Naive thymus-derived CD4-positive, alpha-beta T cell (primary cell): ENCODE results near the gene DMD. TPM values are rescaled to one million over a fixed set of nuclear protein-coding genes. Genes with fewer than 3 reads are reported as not detected.

Experiments
- ATAC-seq: fragments of 150-1000 bp; cut with Tn5 transposase; 2 replicates; pipeline ENCODE4 v1.10.0; 2021; ENCODE audit warnings: mild to moderate bottlenecking, moderate library complexity
- CTCF ChIA-PET: fragments of 350-600 bp; sonication (Branson Sonifier 250); formaldehyde crosslinking; loops from one replicate; lab custom pipeline; 2021; ENCODE audit warnings: antibody characterized with exemption; lab: Charles Lee
- POLR2A ChIA-PET: fragments of 350-600 bp; sonication (Branson Sonifier 250); formaldehyde crosslinking; loops from one replicate; lab custom pipeline; 2021; ENCODE audit warnings: antibody characterized with exemption, inconsistent platforms; lab: Charles Lee
- DNase-seq, 9 donors: peaks; one replicate each; pipeline versions ENCODE4 v3.0.0 to v3.0.0-alpha.2; 2020 to 2022; ENCODE audit warnings: mixed read lengths in 1 of 9
- H3K27ac ChIP-seq: one replicate; pipeline ENCODE4 v1.7.0; 2013; ENCODE audit warnings: mild to moderate bottlenecking, low read depth, low read length, moderate library complexity
- H3K27me3 ChIP-seq, 2 donors: one replicate each; pipeline ENCODE4 v1.7.0; 2013; ENCODE audit warnings: low read length in 2 of 2, mild to moderate bottlenecking in 2 of 2, moderate library complexity in 2 of 2; ENCODE audit not compliant: control insufficient read depth in 2 of 2, insufficient read depth in 2 of 2
- H3K36me3 ChIP-seq, 3 experiments: 1 replicate in 2 of 3; 2 replicates in 1 of 3; pipeline ENCODE4 v1.7.0; 2013; ENCODE audit warnings: low read length in 3 of 3, mild to moderate bottlenecking in 3 of 3, moderate library complexity in 1 of 3; ENCODE audit not compliant: insufficient read depth in 3 of 3, control insufficient read depth in 2 of 3
- H3K4me1 ChIP-seq, 2 donors: one replicate each; pipeline ENCODE4 v1.7.0; 2013; ENCODE audit warnings: low read length in 2 of 2, mild to moderate bottlenecking in 2 of 2, moderate library complexity in 1 of 2; ENCODE audit not compliant: control insufficient read depth in 2 of 2, insufficient read depth in 2 of 2
- H3K4me3 ChIP-seq: 2 replicates; pipeline ENCODE4 v1.7.0; 2013; ENCODE audit warnings: mild to moderate bottlenecking, low read length
- H3K9me3 ChIP-seq, 3 experiments: 1 replicate in 2 of 3; 2 replicates in 1 of 3; pipeline ENCODE4 v1.7.0; 2013; ENCODE audit warnings: low read length in 3 of 3; ENCODE audit not compliant: control insufficient read depth in 2 of 3
- H3K27ac Mint-ChIP-seq, 9 donors: one replicate each; pipeline ENCODE4 v1.8.0; 2020 to 2022; ENCODE audit warnings: mixed read lengths in 9 of 9, mild to moderate bottlenecking in 8 of 9, moderate library complexity in 5 of 9, inconsistent platforms in 2 of 9
- H3K27me3 Mint-ChIP-seq, 5 donors: one replicate each; pipeline ENCODE4 v1.8.0; 2021 to 2022; ENCODE audit warnings: mixed read lengths in 5 of 5, mild to moderate bottlenecking in 1 of 5
- H3K36me3 Mint-ChIP-seq, 5 donors: one replicate each; pipeline ENCODE4 v1.8.0; 2020 to 2022; ENCODE audit warnings: mixed read lengths in 5 of 5, mild to moderate bottlenecking in 3 of 5, inconsistent platforms in 1 of 5
- H3K4me1 Mint-ChIP-seq, 7 donors: one replicate each; pipeline ENCODE4 v1.8.0; 2020 to 2022; ENCODE audit warnings: mixed read lengths in 7 of 7, mild to moderate bottlenecking in 3 of 7, inconsistent platforms in 1 of 7
- H3K4me3 Mint-ChIP-seq, 10 donors: one replicate each; pipeline ENCODE4 v1.8.0; 2020 to 2022; ENCODE audit warnings: mild to moderate bottlenecking in 10 of 10, mixed read lengths in 10 of 10, moderate library complexity in 6 of 10, inconsistent platforms in 2 of 10
- H3K9me3 Mint-ChIP-seq, 11 donors: one replicate each; pipeline ENCODE4 v1.8.0; 2020 to 2022; ENCODE audit warnings: mixed read lengths in 11 of 11, mild to moderate bottlenecking in 4 of 11, inconsistent platforms in 1 of 11, moderate library complexity in 1 of 11
- intact Hi-C, 2 donors: fragments of 100-400 bp; cut with micrococcal nuclease; formaldehyde crosslinking; loops; one replicate each; pipeline ENCODE4 v1.15.1; 2023
- polyA plus RNA-seq, 2 donors: library from polyadenylated mRNA; unstranded; fragments of 300-500 nt; fragmentation: Illumina TruSeq; gene quantifications; one replicate each; pipeline ENCODE4 v1.2.3, GENCODE V29; 2021
- total RNA-seq, 6 experiments: library from RNA in 5 of 6; stranded (reverse) in 5 of 6; gene quantifications; 1 replicate in 5 of 6; 2 replicates in 1 of 6; pipeline ENCODE4 v1.2.3 and lab custom pipeline; 2021 to 2026

DMD gene
- total and polyA plus RNA-seq, 7 experiments from 2014 or later: 0.02 to 4.9 (median 0.28) TPM; not detected in 3

DNA sequence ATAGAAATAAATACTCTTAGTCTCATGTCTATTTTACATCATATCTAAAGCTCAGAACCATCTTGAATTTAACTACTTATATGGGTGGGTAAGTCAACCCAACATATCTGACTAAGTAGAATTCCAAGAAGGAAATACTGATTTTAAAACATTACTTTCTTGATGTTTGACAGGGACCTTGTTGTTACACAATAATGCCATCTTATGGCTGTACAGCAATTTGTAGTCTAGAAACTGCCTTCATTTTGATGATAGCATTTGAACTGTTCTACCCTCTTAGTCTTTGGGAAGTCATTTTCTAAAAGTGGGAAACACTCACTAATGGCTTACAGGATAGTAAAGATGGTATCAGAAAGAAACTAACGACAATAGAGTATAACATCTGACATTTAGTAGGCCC is 929.5 kb downstream of the DMD start:
- Histone ChIP-seq H3K27me3 (no peaks in the 10 kb centered on the region), H3K27ac (no peak overlapping the region), H3K4me3 (no peak overlapping the region), H3K9me3 (no peaks in the 10 kb centered on the region), H3K4me1 (no peaks in the 10 kb centered on the region), H3K36me3 (no peaks in the 10 kb centered on the region)
- Mint-ChIP-seq H3K36me3 (no peaks in the 10 kb centered on the region), H3K4me3 (no peak overlapping the region), H3K4me1 (no peaks in the 10 kb centered on the region), H3K27me3 (no peaks in the 10 kb centered on the region), H3K9me3 (peaks cover 0 to 11% (median 0%) of the 10 kb centered on the region in 11 donors), H3K27ac (no peak overlapping the region)
- ATAC-seq (no peak), DNase-seq (no peak)
- ChIA-PET POLR2A (no interaction called here), CTCF (no interaction called here)
- intact Hi-C loops: no loop called here

- CTCF ChIA-PET: no interaction called here
- Mint-ChIP-seq H3K36me3 (no peaks in the 10 kb centered on the region), H3K9me3 (peaks cover 0 to 11% (median 0%) of the 10 kb centered on the region in 11 donors), H3K4me3 (no peak overlapping the region), H3K27ac (no peak overlapping the region), H3K27me3 (no peaks in the 10 kb centered on the region), H3K4me1 (no peaks in the 10 kb centered on the region)
- ATAC-seq: no peak
- intact Hi-C loops: no loop called here
- H3K9me3 ChIP-seq: no peaks in the 10 kb centered on the region
- no peaks in the 10 kb centered on the region for H3K27me3 ChIP-seq
- no peak overlapping the region for H3K27ac ChIP-seq
- no peaks in the 10 kb centered on the region for H3K36me3 ChIP-seq
- no peak for DNase-seq
- no peaks in the 10 kb centered on the region for H3K4me1 ChIP-seq
- POLR2A ChIA-PET: no interaction called here
- no peak overlapping the region for H3K4me3 ChIP-seq
Observed at GRCh38 chrX:32280921-32281320, 930.4 kb downstream of the DMD start.

- Histone ChIP-seq H3K27me3 (no peaks in the 10 kb centered on the region), H3K9me3 (no peaks in the 10 kb centered on the region), H3K27ac (no peak overlapping the region), H3K36me3 (no peaks in the 10 kb centered on the region), H3K4me3 (no peak overlapping the region), H3K4me1 (no peaks in the 10 kb centered on the region)
- Mint-ChIP-seq H3K36me3 (no peaks in the 10 kb centered on the region), H3K27me3 (no peaks in the 10 kb centered on the region), H3K4me3 (no peak overlapping the region), H3K4me1 (no peaks in the 10 kb centered on the region), H3K9me3 (peaks cover 0 to 11% (median 0%) of the 10 kb centered on the region in 11 donors), H3K27ac (no peak overlapping the region)
- ChIA-PET POLR2A (no interaction called here), CTCF (no interaction called here)
- ATAC-seq: no peak
- no peak for DNase-seq
- intact Hi-C loops: no loop called here
Observed at GRCh38 chrX:32280489-32280888, 930.9 kb downstream of the DMD start.

DNA sequence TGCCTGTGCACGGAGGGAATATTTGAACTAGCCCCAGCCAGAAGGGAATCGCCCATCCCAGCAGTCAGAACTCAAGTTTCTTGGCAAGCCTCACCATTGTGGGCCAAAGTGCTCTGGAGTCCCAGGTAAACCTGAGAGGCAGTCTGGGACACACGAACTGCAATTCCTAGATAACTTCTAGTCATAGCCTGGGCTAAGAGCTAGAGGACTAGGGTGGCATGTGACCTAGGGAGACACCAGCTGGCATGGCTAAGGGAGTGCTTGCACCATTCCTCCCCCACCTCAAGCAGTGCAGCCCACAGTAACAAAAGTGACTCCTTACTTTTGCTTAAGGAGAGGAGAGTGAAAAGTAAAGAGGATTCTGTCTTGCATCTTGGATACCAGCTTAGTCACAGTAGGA is 935.2 kb downstream of the DMD start:
- H3K27ac Mint-ChIP-seq: no peak overlapping the region
- POLR2A ChIA-PET: no interaction called here
- DNase-seq: no peak

DNA sequence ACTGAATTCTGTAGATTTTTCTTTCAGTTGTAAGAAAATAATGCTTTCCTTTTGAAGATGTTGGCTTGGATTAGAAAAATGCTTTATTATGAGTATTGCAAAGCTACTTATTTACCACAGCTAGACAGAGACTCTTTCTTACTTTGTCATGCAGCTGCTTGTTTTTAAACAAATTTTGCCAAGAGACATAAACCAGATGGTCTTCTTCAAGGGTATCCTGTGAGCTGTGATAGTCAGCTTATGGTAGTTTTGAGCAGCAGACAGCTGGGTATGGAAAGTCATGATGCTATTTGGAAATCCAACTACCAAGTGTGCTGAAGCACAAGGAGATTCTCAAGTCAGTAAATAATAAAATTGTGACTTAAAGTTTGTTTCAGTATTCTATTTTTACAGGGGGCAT is 941.5 kb downstream of the DMD start:
- intact Hi-C loops: no loop called here
- H3K4me3 ChIP-seq: no peak overlapping the region
- no peaks in the 10 kb centered on the region for H3K36me3 ChIP-seq
- Mint-ChIP-seq H3K27ac (no peak overlapping the region), H3K36me3 (no peaks in the 10 kb centered on the region), H3K4me1 (no peaks in the 10 kb centered on the region), H3K4me3 (no peak overlapping the region), H3K9me3 (peaks cover 0 to 12% (median 4%) of the 10 kb centered on the region in 11 donors), H3K27me3 (no peaks in the 10 kb centered on the region)
- H3K27me3 ChIP-seq: no peaks in the 10 kb centered on the region
- no peak overlapping the region for H3K27ac ChIP-seq
- no peak for ATAC-seq
- ChIA-PET CTCF (no interaction called here), POLR2A (no interaction called here)
- H3K4me1 ChIP-seq: no peaks in the 10 kb centered on the region
- DNase-seq: no peak
- no peaks in the 10 kb centered on the region for H3K9me3 ChIP-seq

More for the DNA sequence above, 935.2 kb downstream of the DMD start:
- Histone ChIP-seq H3K4me3 (no peak overlapping the region), H3K9me3 (no peaks in the 10 kb centered on the region), H3K36me3 (no peaks in the 10 kb centered on the region), H3K4me1 (no peaks in the 10 kb centered on the region), H3K27me3 (no peaks in the 10 kb centered on the region), H3K27ac (no peak overlapping the region)
- H3K9me3 Mint-ChIP-seq: peaks cover 0 to 11% (median 0%) of the 10 kb centered on the region in 11 donors
- no peak overlapping the region for H3K4me3 Mint-ChIP-seq
- H3K27me3 Mint-ChIP-seq: no peaks in the 10 kb centered on the region
- intact Hi-C loops: no loop called here
- ATAC-seq: no peak
- no peaks in the 10 kb centered on the region for H3K4me1 Mint-ChIP-seq
- CTCF ChIA-PET: no interaction called here
- H3K36me3 Mint-ChIP-seq: no peaks in the 10 kb centered on the region

GRCh38 chrX:32268207-32268606 is 943.1 kb downstream of the DMD start:
- no peak for ATAC-seq
- Histone ChIP-seq H3K27me3 (no peaks in the 10 kb centered on the region), H3K9me3 (no peaks in the 10 kb centered on the region), H3K4me3 (no peak overlapping the region), H3K27ac (no peak overlapping the region), H3K36me3 (no peaks in the 10 kb centered on the region), H3K4me1 (no peaks in the 10 kb centered on the region)
- no peak for DNase-seq
- Mint-ChIP-seq H3K9me3 (peaks cover 0 to 23% (median 5%) of the 10 kb centered on the region in 11 donors), H3K36me3 (no peaks in the 10 kb centered on the region), H3K4me1 (no peaks in the 10 kb centered on the region), H3K27ac (no peak overlapping the region), H3K27me3 (no peaks in the 10 kb centered on the region), H3K4me3 (no peak overlapping the region)
- intact Hi-C loops: no loop called here
- ChIA-PET POLR2A (no interaction called here), CTCF (no interaction called here)

- H3K4me1 ChIP-seq: no peaks in the 10 kb centered on the region
- intact Hi-C loops: no loop called here
- Mint-ChIP-seq H3K27ac (no peak overlapping the region), H3K36me3 (no peaks in the 10 kb centered on the region), H3K4me3 (no peak overlapping the region), H3K27me3 (no peaks in the 10 kb centered on the region), H3K4me1 (no peaks in the 10 kb centered on the region), H3K9me3 (peaks cover 0 to 23% (median 5%) of the 10 kb centered on the region in 11 donors)
- no peaks in the 10 kb centered on the region for H3K9me3 ChIP-seq
- no peaks in the 10 kb centered on the region for H3K36me3 ChIP-seq
- ChIA-PET POLR2A (no interaction called here), CTCF (no interaction called here)
- H3K27ac ChIP-seq: no peak overlapping the region
- H3K27me3 ChIP-seq: no peaks in the 10 kb centered on the region
- no peak for DNase-seq
- ATAC-seq: no peak
- H3K4me3 ChIP-seq: no peak overlapping the region
Observed at GRCh38 chrX:32267796-32268195, 943.6 kb downstream of the DMD start.
